Mucosa of rectum (tissue), 2 donors: ENCODE results near the gene ZC3HAV1.

Experiments used
- H3K27ac ChIP-seq, 2 donors: one replicate each; pipeline ENCODE4 v1.7.0; 2013; ENCODE audit warnings: inconsistent platforms in 2 of 2, low read depth in 2 of 2, low read length in 2 of 2
- H3K27me3 ChIP-seq, 2 donors: one replicate each; pipeline ENCODE4 v1.7.0; 2013; ENCODE audit warnings: low read length in 2 of 2; ENCODE audit not compliant: control insufficient read depth in 2 of 2, insufficient read depth in 2 of 2
- H3K36me3 ChIP-seq, 2 donors: one replicate each; pipeline ENCODE4 v1.7.0; 2013; ENCODE audit warnings: low read length in 2 of 2; ENCODE audit not compliant: control insufficient read depth in 2 of 2, insufficient read depth in 2 of 2
- H3K4me1 ChIP-seq, 2 donors: one replicate each; pipeline ENCODE4 v1.7.0; 2013; ENCODE audit warnings: low read length in 2 of 2, mild to moderate bottlenecking in 1 of 2; ENCODE audit not compliant: control insufficient read depth in 2 of 2, insufficient read depth in 2 of 2
- H3K4me3 ChIP-seq, 2 donors: one replicate each; pipeline ENCODE4 v1.7.0; 2013; ENCODE audit warnings: low read length in 2 of 2
- H3K9ac ChIP-seq, 2 donors: one replicate each; pipeline ENCODE4 v1.7.0; 2013; ENCODE audit warnings: low read length in 2 of 2, low read depth in 1 of 2, mild to moderate bottlenecking in 1 of 2
- H3K9me3 ChIP-seq, 2 donors: one replicate each; pipeline ENCODE4 v1.7.0; 2013; ENCODE audit warnings: low read length in 2 of 2; ENCODE audit not compliant: control insufficient read depth in 2 of 2
- donor health status: healthy.
- donor health status: Normal muscosa, but diverticular disease.

The ZC3HAV1 gene

DNA sequence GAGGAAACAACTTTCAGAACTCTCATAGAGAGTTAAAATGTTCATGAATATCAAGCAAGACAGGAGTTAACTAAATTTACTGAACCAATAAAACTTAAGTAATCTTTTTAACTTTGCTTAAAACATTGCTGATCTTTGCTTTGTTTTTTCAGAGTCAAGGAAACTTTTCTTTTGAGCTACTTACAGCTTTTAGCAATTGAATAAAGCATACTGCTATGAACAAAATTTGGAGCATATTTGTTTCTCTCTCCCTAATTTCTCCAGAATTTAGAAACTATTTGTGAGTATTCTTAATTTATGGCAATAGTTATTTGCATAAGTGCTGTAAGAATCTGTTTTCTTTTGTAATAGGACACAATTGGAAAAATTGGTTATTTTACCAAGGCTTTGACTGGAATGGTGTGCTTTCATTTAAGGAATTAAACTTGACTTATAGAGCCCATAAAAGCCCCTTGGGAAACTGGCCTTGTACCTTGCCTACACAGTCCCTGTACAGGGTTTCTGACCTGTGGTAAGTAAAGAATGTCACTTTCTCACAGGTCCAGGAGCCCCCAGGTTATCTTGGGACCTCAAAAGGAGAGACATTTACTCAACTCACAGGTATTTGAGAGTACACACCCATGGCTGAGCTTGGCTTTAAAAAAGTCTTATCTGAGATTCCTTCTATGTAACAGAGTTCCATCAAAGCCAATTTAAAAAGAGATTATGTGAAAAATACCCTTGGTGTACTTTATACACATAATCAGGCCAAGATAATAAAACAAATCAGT lies 105.0 kb downstream of the ZC3HAV1 start:
- Histone ChIP-seq H3K27me3 (peaks cover 0 to 2% of the 10 kb centered on the region in 2 donors), H3K4me3 (no peak overlapping the region), H3K4me1 (no peaks in the 10 kb centered on the region), H3K36me3 (no peaks in the 10 kb centered on the region), H3K27ac (no peak overlapping the region), H3K9me3 (no peaks in the 10 kb centered on the region), H3K9ac (no peak overlapping the region)

DNA sequence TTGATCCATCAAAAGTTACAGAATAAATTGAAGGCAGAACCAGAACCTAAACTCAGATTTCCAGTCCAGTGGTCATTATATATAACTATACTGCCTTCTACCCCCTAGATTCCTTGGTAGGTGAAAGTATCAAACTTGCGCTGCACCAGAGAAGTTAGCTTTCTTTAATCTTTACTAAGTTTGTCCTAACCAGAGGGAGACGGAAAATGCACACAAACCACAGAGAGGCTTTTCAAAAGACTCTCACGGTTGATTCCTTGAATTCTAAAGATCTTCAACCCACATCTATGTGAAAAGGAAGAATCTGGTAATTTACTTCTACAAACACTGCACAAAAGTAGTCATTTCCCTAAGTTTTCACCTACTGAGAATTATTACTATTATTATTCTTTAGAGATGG lies 110.1 kb downstream of the ZC3HAV1 start:
- Histone ChIP-seq H3K9me3 (no peaks in the 10 kb centered on the region), H3K27ac (no peak overlapping the region), H3K4me1 (no peaks in the 10 kb centered on the region), H3K27me3 (peaks cover 0 to 2% of the 10 kb centered on the region in 2 donors), H3K4me3 (no peak overlapping the region), H3K9ac (no peak overlapping the region), H3K36me3 (no peaks in the 10 kb centered on the region)
